ENCODE measurements around the gene SEPTIN6.

DNA sequence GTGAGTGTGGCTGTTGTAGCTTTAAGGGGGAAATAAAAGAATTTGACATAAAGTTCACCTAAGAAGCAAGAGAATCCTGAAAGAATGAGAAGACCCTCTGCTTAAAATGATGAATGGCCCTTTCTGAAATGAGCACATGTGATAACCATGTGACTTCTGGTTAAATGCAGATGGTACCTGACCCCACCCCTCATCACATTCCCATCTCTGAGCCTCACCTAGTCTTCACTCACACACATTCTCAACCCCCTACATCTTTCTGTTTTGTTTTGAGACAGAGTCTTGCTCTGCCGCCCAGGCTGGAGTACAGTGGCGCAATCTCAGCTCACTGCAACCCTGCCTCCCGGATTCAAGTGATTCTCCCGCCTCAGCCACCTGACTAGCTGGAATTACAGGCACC, 31.5 kb downstream of the SEPTIN6 start:
- no peak for TF ChIP-seq POLR2A (IDR thresholded peaks at IDR 0.05)
- TF ChIP-seq, protein P1, sequence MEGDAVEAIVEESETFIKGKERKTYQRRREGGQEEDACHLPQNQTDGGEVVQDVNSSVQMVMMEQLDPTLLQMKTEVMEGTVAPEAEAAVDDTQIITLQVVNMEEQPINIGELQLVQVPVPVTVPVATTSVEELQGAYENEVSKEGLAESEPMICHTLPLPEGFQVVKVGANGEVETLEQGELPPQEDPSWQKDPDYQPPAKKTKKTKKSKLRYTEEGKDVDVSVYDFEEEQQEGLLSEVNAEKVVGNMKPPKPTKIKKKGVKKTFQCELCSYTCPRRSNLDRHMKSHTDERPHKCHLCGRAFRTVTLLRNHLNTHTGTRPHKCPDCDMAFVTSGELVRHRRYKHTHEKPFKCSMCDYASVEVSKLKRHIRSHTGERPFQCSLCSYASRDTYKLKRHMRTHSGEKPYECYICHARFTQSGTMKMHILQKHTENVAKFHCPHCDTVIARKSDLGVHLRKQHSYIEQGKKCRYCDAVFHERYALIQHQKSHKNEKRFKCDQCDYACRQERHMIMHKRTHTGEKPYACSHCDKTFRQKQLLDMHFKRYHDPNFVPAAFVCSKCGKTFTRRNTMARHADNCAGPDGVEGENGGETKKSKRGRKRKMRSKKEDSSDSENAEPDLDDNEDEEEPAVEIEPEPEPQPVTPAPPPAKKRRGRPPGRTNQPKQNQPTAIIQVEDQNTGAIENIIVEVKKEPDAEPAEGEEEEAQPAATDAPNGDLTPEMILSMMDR (IDR thresholded peaks at IDR 0.05), result no peak
- TF ChIP-seq EP300 (IDR thresholded peaks at IDR 0.05), result no peak

Measured in tibial nerve (tissue), 4 donors.